ENCODE data around the gene CCDC171.
A peak's percentile ranks its signal among the peaks of the same experiment; 100 is the strongest.
"Not testable (repeated sequence)": the region's sequence is repeated elsewhere in the genome, so short reads cannot be mapped to it uniquely, and the experiment has no call there.

CCDC171 gene

DNA sequence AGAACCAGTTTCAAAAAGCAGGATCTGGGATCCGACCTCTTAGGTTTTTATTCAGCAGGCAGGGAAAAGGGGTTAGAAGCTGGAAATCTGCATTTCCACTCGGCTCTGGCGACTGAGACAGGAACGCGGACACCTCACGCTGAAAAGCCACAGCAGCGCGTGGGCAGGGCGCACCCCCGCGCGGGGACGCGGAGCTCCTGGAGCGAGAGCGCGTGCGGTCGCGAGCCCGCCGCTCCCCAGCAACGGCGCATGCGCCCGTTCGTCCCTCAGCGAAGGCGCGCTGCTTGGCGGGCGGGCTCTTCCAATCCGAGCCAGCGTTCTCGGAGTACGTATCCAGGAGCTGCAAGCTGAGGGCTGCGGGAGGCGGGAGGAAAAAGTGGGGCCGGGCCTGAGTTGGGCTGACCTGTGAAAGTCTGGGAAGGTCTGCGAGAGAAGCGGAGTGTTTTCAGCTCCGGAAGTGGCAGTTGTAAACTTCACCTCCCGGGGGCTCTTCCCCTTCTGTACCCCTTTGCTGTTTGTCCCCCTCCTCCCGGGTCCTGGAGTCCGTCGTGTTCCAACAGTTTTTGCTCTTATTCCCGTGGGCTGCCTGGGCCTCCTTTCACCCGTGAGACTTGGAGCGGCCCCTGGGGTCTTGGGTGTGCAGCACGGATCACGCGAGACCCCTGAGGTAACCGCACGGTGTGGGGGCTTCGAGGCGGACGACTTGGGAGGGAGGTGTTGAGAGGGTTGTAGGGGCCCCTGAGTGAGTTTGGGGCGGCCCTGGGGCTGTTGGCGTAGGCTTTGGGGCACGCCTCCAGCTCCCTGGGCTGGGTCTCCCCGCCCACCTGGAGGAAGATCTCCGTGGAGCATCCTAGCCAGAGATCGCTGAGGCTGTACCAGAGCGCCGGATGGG is at the start of gene CCDC171:
TSS of gene CCDC171 (plus strand) at position 408 of the 892 bp plus-strand sequence. CDS start 11,046 bp downstream, outside the sequence.
- peak; percentile 85 for DNase-seq

DNA sequence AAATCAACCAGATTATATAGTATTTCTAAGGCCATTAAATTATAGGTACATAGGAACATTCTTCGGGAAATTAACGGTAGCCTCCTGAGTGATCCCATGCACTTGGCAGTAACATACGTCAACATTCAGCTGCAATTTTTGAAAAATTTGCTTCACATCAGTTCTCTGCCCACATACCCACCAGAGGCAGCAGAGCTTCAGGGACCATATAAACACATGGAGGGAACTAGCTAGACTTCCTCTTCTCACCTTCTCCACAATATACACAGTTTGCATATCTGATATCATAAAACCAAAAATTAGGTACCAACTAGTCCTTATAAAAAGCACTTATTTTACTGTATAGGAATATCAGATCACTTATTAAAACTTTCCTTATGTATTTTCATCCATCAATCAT is 46.9 kb upstream of the CCDC171 start:
- DNase-seq = peak; percentile 7

DNA sequence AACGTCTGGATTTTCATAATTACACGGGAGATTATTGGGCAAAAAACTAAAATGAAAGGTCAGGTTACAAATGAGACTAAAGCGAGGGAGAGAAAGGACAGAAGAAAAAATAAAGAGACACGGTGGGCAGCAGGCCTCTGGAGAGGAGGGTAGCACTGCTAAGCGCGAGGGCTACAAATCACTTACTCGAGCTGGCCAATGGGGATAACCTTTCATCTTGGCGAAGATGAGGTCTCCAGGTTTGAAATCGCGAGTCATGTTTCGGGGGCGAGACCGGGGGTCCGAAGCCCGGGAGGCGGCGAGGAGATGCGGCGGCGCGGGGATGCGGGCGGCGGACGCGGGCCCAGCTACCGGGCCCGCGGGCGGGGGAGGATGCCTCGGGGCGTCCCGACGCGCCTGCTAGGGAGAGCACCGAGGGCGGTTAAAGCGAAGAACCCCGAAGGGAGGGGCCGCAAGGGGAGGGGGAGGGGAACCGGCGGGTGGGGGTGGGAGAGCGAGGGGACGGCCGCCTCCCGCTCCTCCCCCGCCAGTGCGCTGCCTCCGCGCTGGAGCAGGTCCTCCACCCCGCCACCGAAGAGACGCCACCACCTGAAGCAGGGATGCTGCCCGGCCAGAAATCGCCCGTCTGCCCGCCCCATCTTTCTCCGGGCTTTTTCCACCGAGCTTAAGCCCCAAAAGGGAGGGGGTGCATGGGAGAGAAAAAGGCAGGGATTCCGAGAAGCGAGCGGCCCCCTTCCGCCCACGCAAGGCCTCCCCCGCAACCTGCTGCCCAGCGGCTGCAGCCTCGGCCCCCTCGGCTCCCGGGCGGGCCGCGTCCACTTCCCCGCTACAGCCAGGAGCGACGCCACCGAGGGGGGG is 42.7 kb upstream of the CCDC171 start:
- peak; percentile 71 for DNase-seq

DNA sequence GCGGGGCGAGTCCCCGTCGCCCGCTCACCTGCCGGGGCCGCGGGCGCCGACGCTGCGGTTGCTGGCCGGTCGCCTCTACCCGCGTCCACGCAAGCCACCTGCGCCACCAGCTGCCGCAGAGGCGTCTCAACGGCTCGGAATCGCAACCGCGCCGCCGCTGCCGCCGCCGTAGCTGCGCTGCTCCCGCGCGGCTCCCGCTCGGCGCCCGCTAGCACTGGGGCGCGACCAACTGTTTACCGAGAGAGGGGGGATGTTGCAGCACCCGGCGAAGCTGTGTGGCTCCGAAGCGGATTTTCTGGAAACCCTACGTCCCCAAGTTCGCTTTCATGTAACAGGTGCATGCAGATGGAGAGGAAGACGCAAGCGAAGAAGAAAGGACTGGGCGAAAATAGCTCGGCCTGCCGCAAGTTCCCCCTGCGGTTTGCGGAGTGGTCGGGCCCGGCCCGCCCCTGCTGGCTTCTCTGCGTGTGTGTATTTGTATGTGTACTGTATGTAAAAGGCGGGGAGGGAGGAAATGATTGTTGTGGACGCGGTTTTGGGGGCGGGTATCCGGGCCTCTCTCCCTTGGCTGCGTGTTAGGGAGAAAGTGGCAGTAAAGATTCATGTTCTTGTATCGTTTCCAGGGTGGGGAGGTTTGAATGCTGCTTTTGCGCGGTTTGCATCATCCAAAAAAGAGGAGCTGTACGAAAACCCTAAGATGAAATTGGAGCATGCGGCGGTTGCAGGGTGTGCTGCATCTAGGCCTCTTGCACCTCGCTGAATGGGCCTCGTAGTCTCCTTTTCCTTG is 41.9 kb upstream of the CCDC171 start, which contains the start of gene PSIP1:
TSS of gene PSIP1 (minus strand) at position 182 of the 787 bp plus-strand sequence. CDS start 782 bp downstream, outside the sequence.
- peak; percentile 91 for DNase-seq

DNA sequence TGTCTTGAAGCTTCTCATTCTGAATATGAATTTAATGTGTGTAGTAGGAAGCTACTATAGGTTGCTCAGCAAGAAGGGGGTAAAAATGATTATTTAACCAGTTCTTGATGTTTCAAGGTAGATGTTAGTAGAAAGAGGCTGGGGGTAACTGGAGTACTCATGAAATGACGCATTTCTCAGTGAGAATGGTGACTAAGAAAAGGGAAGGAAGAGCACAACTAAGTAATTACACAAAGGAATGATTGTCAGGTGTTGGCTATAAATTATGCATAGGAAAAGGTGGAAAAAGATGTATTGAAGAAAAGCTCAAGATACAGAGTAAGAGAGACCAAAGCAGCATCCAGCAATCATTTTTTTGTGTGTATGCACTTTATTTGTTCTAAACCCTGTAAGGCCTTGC is 40.6 kb upstream of the CCDC171 start:
- DNase-seq = no peak

DNA sequence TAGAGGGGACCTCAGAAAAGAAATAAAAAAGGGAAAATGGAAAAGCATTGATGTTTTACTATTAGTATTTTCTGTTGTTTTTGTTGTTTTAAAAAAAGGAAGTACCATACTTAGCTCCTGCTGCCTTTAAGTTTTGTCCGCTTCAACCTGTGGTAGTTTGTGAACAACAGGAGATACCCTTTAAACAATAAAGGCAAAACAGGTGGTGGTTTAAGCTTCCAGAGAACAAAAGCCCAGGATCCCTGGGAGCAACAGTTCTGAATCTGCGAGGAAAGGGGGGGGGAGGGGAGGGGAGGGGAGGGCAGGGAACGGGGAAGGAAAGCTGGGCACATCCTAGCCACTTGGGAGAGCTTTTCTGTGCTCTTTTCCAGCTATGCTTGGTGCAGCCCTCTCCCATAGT is 40.0 kb upstream of the CCDC171 start:
- DNase-seq = no peak

DNA sequence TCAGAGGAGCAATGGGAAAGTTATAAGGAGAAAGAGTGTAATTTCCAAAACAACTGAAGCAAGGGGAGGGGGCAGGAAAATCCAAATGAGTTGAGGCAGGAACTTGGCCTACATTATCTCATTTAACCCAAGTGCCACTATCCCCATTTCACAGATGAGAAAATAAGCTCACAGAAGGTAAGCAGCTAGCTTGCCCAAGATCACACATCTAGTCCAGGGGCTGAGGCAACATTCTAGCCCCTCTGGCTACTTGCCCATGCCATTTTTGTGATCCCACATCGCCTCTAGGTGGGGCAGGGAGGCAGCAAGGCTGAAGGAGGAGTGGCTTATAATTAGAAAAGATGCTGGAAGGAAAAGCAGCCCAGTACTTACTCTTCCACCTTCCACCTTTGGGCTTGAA is 39.5 kb upstream of the CCDC171 start:
- peak; percentile 12 for DNase-seq

DNA sequence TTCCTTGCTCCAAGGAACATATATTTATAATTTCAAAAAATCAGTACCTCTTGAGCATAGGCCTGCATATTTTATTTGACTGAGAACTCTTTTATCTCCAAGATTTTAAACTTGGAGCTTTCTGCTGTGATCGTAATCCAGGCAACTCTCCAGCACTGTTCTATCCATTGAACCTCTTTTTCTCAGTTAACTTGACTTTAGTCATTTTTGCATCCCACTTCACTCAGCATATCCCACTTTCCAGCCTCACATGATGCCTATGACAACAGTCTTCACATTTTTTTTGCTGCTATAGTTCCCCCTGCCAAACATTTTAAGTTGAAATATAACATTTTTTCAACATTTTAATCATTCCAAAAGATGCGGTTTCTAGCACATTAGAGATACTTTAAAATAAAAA is 33.0 kb upstream of the CCDC171 start:
- no peak for DNase-seq

DNA sequence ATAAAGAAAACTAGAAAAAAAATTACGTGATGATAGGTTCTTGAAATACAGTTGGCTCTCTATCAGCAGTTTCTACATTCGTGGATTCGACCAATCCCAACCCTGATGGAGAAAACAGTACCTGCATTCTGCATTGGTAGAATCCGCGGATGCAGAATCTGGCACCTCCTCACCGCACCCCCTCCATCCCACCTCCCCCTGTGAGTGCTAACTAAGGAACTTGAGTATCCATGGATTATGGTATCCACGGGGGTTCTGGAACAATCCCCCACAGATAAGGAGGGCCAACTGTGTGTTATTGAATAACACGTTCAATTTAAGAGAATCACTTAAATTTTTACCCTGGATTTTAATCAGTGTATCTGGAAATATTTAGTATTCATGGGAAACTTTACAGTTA is 31.6 kb upstream of the CCDC171 start:
- no peak for DNase-seq

DNA sequence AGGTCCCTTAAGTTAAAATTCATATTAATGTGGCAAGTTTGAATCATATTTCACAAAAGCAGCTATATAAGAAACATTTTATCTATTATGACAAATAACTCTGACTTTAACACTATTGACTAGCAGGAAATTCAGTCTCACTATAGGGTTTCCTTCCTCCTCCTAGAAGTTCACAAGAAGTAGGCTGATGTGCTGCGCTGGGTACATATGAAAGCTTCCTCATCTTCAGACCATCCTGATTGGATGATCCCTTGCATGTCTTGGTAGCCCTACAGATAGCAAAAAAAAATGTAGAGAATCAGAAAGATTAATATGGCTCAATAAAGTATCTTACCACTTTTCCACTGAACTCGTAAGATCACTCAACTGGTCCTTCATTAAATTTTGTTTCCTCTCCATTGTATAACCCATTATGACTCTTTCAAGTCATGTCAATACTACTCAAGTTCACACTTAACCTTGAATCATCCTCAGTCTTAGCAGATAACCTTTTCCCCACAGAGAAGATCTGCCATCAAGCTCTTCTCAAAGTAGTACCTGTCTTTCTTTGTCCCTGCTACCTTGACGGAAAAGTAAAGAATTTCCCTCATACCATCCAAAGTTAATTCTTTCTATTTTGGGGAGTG is 30.6 kb upstream of the CCDC171 start:
- no peak for DNase-seq

DNA sequence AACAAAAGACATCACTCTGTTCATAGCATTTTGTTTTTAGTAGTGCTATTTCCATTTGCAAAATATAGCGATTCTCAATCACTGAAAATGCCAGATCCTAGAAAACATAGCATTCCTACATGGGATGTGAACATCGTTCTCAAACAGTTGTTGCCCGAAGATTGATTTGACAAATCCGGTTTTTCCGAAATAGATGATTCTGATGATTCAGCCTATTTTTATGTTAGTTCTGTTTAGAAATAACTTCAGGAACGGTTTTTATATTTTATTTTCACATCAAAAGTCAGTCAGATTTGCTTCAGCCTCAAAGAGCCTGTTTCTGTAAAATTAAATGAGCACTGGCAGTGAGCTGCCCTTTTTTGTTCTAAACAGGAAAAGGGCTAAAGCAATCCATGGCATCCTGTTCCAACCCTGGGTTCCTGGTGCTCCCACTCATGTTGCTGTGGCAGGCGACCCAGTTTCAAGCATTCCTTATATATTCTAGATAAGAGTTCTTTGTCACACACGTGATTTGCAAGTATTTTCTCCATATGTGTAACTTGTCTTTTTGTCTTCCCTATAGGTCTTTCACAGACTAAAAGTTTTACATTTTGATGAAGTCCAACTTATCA is 27.9 kb upstream of the CCDC171 start:
- DNase-seq = no peak

DNA sequence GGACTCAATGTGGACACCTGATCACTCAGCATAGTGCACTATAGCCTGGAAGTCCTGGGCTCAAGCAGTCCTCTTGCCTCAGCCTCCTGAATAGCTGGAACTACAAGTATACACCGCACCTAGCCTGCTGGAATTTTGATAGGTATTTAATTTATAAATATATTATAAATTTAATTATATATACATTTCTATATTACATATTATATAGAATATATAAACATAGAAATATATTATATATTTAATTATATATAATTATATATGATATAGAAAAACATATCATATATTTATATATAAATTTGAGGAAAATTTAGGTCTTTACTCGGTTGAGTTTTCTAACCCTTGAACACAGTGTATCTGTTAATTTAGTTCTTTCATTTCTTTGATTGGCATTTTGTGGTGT is 26.9 kb upstream of the CCDC171 start:
- no peak for DNase-seq

DNA sequence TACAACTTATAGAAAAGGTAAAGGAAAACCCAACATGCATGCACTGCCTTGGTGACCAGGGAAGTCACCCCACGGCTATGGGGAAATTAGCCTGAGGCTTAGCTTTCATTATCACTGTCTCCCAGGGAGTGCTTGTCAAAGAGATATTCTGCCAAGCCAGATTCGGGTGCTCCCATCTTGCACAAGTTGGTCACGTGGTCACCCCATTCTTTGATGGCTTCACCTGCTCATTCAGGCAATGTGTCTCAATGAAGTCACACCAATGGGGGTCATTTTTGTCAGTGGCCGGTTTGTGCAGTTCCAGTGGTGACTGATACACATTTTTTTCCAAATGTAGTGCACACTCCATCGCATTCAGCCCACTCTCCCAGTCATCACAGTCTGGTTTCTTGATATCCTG is 25.8 kb upstream of the CCDC171 start:
- DNase-seq = not testable (repeated sequence)

DNA sequence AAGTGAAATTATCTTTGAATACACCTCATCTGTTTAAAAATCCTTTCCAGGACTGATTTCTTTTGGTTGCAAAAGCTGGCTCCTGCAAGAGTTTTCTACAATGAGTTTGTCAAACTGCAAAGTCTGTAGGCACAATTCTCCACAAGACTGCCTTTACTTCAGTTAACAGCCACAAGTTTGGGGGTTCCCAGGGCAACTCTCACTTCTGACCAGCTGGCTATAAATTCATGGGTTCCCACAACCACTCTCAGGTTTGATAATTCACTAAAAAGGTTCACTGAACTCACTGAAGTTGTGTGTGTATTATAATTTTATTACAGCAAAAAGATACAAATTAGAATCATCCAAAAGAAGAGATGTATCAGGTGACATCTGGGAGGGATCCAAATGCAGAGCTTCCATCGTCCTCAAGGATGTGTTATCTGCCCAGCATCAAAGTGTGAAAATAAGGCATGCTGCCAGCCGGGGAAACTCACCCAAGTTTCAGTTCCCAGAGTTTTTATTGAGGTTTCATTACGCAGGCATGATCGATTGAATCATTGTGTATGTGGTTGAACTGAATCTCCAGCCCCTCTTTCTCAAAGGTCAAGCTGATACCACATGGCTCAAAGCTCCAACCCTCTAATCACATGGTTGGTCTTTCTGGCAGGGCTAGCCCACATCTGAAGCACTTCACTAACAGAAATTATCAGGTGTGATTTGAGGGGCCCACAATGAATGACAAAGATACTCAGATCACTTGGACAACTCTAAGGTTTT is 23.1 kb upstream of the CCDC171 start:
- DNase-seq = no peak

DNA sequence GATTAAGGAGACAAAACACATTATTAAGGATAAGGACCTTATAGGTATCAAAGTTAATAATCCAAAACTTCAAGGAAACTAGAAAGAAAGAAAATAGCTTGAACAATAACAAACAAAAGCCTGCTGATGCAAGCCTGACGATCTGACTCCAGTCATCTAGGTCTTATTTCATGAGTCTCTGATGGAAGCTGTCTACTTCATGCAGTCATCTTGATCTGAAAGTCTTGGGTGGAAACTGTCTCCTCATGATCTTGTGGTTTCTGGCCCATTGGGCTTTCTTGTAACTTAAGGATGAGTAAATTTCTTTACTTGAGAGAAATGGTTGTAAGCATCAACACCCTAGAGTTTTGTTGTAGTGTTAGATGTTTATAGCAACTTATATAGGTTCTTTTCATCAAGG is 21.5 kb upstream of the CCDC171 start:
- no peak for DNase-seq

DNA sequence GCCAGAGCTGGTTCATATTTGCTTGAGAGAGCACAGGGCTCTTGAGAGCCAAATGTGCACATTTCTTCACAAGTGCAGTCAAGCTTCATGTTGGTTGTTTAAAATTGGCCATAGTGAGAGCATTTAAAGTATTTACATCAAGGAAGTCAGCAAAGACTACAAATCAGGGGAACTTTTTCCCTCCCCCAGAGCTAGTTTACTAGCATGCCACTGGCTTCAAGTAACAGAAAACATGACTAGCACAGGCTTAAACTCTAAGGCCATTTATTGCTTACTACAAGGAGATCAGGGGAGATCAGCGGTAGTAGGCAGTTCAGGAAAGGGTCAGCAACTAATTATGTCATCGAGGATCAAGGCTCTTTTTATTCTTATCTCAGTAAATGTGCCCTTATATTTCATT is 11.0 kb upstream of the CCDC171 start:
- DNase-seq = no peak

DNA sequence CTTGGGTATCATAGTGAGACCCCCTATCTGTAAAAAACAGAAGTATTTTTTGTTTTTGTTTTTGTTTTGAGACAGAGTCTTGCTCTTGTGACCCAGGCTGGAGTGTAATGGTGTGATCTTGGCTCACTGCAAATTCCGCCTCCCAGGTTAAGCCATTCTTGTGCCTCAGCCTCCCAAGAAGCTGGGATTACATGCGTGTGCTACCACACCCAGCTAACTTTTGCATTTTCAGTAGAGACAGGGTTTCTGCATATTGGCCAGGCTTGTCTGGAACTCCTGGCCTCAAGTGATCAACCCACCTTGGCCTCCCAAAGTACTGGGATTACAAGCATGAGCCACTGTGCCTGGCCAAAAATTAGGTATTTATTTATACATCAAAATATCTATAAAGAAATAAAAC is 10.2 kb upstream of the CCDC171 start:
- no peak for DNase-seq

DNA sequence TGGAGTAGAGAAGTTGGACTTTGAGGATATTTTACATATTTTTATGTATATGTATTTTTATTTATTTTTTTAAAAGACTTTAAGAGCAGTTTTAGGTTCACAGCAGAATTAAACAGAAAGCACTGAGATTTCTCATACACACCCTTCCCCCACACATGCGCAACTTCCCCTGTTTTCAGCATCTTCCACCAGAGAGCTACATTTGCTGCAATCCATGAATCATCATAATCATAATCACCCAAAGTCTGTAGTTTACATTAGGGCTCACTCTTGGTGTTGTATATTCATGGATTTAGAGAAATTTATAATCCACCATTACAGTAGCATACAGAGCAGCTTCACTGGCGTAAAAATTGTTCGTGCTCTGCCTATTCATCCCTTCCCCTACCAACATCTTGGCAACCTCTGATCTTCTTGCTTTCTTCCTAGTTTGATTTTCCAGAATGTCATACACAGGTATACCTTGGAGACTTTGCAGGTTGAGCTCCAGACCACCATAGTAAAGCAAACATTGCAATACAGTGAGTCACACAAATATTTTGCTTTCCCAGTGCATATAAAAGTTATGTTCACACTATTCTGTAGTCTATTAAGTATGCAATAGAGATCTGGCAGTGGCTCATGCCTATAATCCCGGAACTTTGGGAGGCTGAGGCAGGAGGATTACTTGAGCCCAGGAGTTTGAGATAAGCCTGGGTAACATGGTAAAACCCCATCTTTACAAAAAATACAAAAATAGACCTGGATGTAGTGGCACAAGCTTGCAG is 9.6 kb upstream of the CCDC171 start:
- DNase-seq = no peak

DNA sequence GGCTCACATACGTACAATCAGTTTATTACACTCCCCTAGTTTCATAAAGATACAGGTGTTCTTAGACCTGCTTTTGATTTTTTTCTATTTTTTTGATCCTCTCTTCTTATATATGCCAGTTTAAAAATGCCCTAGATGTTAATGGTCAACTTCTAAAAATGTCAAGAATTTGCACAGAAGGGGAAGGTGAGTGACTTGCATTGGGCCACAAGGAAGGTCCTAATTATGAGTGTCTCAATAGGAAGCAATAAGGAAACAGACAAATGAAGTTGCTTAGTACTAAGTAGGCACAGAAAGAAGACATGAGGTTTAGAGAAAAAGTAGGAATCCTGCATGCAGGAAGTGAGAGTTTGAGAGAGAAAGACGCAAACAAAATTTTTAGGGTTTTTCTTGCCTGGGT is 3.2 kb upstream of the CCDC171 start:
- no peak for DNase-seq

DNA sequence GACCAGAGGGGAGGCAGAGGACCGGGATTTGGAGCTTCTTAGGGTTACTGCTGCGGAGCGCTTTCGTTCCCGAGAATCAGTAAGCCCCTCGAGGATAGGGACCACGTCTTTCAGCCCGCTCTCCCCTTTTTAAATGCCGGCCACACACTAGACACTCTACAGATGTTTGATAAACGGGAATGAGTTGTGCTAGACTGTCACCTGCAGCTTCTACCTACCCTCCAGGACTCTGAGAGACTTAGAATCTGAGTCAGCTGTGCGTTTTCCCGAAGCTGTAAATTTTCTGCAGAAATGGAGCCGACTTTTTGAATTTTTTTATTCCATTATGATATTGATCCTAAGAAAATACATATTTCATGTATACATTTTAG is 670 bp downstream of the CCDC171 start:
- DNase-seq = no peak

DNA sequence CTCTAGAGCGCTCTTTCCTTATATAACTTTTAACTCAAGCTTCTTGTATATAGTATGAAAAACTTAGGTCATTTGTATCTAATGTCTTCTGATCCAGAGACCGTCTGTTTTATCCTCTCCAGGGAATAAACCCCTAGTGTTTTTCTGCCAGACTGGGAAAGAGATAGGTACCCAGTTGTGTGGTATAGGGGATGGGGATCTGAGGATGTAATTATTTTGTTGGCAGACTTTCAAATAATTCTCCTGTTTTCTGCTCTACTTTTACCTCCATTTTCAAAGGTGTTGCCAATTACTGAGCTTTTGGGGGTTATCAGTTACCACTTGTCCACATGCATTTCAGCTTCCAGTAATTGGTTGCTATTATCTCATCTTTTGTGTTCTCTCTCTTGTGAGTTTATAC is 17.9 kb downstream of the CCDC171 start:
- no peak for DNase-seq
